Measurements from ENCODE around the gene RNF223. TPM values are rescaled to one million over a fixed set of nuclear protein-coding genes. Genes with fewer than 3 reads are reported as not detected.
"Not testable (repeated sequence)": the region's sequence is repeated elsewhere in the genome, so short reads cannot be mapped to it uniquely, and the experiment has no call there.

The RNF223 gene
- total RNA-seq, 1 experiment from 2014 or later: 16.2 TPM

DNA sequence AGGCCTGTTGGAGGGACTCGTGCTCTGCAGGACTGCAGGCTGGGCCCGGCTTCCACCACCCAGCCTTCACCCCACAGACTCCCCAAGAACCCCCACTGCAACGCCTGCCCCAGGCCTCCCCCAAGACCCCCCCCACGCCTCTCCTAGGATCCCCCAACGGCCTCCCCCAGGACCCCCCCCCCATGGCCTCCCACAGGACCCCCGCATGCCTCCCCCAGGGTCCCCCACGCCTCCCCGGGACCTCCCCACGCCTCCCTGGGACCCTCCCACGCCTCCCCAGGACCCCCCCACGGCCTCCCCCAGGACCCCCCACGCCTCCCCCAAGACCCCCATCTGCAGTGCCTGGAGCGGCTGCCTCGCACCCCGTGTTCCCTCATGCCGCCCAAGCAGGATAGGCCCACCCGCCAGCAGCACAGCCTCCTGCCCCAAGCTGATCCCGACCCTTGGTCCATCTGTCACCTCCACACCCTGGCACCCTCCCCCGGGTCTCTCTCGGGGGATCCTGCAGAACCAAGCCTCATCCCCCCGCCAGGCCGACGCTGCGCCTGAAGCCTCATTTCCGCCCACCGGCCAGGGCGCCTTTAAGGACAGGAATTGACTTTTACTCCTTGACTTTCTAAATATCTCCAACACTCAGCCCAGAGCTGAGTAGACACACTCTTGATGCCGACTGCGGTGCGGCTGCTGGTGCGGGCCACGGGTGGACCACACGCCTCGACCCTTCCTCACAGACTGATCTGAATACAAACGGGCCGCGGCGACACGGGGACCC, 14.1 kb upstream of the RNF223 start:
- DNase-seq (ENCODE audit: low spot score): no peak

DNA sequence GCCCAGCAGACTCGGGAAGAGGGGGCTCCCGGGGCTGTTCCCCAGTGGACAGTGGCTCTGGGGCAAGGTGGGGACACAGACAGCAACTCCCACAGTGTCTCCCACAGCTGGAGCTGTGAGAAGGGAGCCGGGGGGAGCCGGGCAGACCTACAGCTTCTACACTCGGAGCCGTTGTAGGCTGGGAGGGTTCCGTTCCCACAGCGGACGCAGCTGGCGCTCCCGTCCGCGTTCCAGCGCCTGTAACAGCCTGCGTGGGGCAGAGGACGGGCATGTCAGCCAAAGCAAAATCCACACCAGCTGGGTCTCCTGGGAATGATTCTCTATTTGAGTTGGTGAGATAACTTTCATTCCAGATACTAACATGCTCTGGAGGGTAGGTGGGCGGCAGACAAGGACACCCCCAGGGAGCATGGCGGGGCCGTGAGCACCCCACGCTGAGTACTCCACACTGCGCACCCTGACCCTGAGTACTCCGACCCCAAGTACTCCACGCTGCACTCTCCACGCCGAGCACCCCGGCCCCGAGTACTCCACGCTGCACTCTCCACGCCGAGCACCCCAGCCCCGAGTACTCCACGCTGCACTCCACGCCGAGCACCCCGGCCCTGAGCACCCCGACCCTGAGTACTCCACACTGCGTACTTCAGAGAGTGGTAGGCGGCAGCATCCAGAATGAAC, 13.4 kb upstream of the RNF223 start:
- no peak for DNase-seq (ENCODE audit: low spot score)

DNA sequence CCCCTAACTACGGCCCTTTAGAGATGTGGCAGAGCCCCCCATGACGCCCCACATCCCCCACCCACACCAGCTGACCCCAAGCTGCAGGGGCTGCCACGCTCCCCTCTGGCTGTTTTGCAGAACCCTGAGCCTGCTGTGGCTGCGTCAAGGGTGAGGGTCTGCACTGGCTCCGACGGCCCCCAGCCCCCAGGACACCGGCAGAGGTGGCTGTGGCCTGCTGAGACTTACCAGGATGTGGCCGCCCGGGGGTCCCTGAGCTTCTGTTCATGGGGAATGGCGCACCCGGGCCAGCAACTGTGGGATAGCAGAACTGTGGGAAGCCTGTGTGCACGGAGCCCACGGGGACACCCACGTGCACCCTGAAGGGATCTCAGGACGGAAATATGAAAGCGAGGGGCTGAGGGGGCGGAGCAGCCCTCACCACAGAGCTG, 12.8 kb upstream of the RNF223 start:
- DNase-seq (ENCODE audit: low spot score): no peak

DNA sequence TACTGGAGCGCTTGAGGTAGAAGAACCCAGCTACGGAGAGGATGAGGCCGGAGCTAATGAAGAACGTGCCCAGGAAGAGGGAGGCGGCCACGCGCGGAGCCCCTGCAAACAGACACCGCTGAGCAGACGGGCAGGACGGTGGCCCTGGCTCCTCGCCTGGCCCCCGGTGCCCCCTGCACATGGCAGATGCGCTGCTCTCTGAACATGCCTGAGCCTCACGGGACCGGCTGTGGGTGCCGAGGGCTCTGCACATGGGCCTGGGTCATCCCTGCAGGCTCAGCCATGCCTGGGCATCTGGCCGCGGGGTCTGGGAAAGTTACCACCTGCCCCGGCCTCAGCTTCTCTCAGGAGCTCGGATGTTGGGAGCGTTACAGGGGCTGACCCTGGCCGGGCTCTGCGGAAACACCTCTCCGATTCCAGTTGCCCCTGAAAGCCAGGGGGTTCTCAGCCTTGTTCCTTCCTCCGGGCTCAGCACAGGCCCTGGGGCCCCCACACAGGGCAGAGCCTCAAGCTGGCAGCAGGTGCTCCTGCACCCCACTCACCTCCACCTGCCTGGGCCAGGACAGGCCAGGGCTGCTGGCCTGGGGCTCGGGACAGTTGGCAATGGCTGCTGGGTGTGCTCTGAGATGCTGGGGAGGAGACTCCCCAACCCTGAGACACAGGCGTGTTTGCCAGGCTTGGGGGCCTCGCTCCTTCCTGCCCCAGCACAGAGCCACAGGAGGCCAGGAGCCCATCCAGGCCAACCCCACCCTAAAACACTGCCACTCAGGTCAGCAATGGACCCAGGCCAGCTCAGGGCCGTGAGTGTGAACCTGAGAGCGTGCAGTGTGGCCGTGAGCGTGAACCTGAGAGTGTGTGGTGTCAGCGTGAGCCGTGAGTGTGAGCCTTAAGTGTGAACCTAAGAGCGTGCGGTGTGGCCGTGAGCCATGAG, 12.1 kb upstream of the RNF223 start:
- DNase-seq (ENCODE audit: low spot score): no peak

DNA sequence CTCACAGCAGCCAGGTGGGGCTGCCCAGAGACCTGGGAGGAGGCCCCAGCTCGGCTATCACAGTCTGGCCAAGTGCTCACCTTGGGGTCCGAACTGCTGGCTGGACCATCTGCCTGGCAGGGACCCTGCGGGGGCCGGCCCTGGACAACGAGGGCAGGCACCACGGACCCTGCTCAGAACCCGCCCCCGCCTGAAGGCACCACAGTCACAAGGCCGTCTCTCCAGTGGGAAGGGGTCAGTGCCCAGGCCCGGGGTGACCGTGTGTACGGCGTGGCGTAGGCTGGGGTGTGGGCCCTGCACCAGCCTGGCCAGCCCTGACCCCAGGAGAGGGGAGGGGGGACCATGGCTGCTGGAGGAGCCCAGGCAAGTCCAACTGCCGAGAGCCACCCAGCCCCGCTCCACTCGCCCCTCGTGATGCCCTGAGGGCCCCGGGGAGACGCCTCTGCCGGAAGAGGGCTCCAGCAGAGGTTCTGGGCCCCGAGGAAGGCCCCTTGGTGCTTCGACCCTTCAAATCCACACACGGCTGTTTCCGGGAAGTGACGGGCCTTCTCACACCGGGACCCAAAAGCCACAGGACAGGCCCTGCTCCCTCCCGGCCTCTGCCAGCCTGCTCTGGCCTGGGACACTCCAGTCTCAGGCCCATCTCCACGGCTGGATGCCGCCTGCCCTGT, 11.2 kb upstream of the RNF223 start:
- no peak for DNase-seq (ENCODE audit: low spot score)

DNA sequence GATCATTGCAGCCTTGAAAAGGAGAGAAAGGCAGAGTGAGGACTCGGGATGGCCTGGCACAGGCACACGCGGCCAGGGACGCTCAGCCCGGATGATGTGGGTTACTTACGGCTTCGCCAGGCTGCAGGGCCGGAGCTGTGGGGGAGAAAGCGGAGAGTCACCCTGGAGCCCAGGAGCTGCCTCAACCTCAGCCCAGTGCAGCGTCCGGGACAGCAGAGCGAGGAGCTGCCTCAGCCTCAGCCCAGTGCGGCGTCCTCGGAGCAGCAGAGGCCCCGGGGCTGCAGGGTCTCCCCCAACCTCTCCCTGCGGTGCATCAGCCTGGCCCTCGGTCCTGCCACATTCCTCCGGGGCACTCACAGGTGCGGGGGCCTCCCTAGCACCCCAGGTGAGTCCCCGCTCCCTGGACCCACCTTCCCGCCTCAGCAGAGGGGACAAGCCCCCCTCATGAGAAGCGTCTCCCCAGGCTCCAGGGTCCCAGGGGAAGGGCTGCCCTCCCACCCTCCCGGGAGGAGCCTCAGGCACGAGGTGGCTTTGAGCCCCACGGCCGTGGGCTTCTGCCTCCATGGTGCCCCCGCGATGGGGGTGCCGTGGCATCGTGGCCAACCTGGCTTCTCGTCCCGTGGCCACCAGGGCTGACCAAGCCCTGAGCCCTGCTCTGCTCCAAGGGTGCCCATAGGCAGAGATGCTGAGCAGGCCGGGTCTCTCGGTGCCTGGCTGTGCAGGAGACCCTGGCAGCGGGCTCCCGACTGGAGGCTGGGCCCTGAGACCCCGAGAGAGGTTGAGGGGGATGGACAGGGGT, 10.5 kb upstream of the RNF223 start:
- no peak for DNase-seq (ENCODE audit: low spot score)

DNA sequence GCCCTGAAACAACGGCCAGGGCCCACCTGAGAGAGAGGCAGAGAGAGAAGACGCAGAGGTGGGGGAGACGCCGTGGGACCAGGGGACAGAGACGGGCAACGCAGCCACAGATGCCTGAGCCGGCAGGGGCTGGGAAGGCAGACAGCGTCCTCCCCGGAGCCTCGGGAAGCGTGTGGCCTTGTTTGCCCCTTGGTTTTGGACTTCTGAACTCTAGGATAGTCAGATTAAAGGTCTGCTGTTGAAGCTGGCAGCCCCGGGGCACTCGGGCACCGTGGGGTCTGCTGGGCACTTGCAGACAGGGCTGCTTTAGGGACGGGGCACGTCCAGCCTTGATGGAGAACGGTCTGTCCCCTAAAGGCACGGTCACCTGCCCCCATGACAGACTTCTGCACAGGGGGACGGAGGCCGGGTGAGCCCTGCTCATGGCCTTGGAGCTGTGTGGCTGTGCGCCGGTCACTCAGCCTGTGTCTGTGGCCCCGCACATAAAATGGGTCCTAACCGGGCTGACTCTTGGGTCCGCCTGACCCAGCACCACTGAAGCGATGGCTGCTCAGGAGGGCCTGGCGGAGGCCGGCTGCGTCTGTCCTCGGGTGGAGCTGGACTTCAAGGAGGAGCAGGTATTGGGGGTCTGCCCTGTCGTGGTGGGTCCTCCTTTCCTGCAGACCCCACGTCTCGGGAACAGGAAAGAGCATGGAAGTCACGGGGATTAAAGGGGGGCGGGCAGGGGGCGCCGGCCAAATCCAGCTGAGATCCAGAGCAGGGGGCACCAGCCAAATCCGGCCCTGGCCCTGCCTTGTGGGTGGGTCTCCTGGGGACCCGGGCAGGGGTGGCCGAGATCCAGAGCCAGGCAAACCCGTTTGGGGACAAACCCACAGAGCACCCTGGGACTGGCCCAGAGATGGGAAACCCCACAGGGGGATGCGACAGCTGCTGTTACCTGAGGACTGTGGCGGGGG, 9.6 kb upstream of the RNF223 start:
- DNase-seq (ENCODE audit: low spot score): no peak

DNA sequence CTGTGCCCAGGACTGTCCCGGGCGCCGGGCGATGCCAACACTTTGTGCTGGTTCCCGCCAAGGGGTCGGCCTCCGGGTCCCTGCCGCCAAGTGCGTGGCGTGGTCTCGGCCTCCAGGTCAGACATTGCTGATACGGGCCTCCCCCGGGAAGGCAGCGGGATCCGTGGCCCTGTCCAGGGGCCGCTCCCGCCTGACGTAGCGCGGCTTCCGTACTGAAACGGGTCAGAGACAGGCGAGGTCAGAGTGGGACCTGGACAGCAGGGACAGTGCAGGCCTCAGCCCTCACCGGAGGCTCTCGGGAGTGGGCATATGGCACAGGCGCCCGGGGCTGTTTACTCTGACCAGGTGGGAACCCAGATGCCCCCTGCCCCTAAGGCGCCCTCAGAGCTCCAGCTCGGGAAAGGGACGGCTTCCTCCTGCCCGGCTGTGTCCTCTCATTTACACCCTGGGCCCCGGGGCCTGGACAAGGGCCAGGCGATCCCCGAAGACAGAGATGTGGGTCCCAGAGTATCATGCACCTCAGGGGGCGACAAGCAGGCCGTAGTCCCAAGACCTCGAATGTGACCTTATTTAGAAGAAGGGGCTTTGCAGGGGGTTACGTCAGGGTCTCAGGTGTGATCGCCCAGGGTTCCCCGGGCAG, 8.8 kb upstream of the RNF223 start:
- no peak for DNase-seq (ENCODE audit: low spot score)

DNA sequence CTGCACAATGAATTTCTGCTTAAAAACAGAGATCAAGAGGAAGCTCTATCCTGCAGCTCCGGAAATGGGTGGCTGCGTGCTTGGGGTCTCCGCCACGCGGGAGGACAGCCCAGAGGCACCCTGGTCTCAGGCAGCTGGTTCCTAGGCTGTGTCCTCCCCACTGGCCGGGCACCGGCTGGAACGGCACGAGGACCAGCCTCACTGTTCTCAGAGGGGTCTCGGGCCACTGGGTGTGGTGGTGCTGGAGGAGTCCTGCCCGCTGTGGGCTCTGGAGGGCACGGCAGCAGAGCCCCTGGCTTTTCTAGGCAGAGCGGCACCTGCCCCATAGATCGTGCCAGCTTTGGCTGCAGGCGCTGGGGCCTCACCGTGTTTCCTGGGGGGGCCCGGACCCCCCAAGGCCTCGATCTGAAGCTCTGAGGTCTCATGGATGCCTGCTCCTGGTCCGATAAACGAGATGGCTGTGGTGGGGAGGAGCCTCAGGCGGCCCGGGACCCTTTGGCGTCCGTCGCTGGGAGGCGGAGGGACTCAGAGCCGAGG, 8.2 kb upstream of the RNF223 start:
- no peak for DNase-seq (ENCODE audit: low spot score)

DNA sequence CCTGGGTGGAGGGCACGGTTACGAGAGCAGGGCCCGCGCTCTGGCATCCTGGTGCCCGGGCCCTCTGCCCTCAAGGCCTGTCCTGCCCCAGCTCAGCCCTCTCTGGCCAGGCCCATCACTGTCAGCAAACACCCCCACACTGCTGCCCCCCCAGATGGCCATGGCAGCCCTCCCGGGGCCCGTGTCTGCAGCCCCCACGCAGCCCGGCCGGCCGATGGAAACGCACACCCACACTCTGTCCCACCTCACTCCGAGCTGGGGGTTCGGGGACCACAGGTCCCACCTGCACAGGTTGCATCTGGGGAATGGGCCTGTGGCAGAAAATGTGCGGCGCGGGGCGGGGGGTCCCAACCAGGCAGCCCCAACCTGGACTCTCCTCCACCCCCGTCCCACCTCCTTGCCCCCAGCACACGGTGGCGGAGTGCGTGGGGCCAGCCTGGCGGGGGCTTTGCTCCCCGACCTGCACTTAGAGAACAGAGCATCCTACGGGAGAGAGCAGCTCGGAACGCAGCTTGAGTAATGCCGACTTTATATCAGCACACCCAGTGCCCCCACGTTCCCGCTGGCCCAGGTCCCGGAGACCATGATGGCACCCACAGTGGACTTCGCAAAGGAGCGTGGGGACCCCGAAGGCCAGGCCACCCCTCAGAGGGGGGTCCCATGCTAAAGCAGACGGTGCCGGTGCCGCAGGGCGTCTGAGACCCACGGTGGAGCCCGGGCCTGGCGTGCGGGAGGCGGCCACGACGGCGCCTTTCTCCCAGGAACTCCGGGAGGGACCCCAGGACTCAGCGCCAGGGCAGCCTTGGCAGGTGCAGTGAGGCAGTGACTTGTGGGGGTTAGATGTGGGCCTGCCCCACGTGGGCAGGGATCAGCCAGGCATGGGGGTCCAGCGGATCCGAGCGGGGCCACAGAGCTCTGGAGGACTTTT, 7.5 kb upstream of the RNF223 start:
- no peak for DNase-seq (ENCODE audit: low spot score)

DNA sequence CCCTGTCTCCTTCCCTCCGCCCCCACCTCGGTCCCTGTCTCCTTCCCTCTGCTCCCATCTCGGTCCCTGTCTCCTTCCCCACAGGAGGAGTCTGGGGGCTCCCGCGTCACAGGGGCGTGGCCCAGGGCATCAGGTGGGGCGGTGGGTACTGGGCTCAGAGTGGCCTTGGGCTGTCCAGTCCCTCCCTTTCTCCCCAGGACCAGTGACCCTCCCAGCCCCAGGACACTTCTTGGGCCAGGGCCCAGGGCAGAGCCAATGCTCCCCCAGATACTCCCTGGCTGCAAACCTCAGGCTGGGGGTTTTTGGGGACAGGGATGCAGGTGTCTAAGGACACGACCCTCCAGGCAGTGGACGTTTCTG, 6.8 kb upstream of the RNF223 start:
- DNase-seq (ENCODE audit: low spot score): no peak

DNA sequence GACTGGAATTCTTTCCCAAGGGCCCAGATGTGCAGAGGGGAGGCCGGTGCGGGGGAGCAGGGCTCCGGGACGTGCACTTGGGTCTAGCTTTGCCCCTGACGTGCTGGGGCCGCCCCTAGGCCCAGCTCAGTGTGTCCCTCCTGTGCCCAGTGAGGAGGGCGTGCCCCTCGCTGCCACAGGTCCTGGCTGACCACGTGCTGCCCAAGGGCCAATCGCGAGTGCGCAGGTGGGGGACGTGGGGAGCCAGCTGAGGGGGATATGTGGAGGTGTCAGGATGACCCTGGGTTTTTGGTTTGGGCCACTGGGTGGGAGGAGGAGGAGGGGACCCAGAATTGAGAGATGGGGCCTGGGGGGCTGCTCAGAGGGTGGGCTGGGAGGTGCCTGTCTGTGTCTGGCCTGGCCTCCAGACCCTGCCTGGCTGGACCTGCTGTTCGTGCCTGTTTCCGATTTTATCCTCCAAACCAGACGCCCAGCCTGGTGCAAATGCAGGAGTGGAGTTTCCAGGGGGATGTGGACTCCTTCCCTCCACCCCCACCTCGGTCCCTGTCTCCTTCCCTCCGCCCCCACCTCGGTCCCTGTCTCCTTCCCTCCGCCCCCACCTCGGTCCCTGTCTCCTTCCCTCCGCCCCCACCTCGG, 6.1 kb upstream of the RNF223 start:
- DNase-seq (ENCODE audit: low spot score): no peak

DNA sequence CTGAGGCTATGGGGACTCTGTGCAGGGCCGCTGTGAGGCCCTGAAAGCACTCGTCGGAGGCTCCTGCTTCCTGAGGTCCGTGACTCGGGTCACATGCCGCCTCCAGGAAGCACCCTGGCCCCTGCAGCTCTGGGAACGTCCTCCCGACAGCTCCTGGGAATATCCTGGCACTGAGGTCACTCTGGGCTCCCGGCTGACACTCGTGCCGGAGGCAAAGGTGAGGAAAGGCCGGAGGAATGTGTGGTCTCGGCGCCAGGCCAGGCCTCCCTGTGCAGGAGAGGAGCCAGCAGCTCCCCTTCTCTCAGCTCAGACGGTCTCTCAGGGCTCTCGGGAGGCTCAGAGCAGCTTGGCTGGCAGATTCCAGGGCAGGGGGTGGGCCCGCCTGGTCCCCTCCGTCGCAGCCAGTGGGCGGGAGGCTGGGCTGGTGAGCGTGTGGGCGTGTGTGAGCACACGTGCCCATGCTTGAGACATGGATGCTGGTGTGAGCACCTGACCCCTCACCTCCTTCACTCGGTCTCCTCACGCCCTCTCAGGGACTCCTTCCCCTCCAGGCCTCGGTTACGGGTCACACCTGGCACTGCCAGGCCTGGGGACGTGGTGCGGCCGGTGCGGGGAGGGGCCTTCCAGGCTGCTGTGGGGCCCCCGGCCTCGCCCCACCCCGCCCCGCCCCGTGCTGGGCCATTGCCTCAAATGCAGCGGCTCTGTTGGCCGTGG, 5.5 kb upstream of the RNF223 start:
- peak; percentile 86 for DNase-seq (ENCODE audit: low spot score)

DNA sequence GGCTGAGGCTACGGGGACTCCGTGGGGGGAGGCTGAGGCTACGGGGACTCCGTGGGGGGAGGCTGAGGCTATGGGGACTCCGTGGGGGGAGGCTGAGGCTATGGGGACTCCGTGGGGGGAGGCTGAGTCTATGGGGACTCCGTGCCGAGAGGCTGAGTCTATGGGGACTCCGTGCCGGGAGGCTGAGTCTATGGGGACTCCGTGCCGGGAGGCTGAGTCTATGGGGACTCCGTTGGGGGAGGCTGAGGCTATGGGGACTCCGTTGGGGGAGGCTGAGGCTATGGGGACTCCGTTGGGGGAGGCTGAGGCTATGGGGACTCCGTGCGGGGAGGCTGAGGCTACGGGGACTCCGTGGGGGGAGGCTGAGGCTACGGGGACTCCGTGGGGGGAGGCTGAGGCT, 3.3 kb upstream of the RNF223 start:
- not testable (repeated sequence) for DNase-seq (ENCODE audit: low spot score)

DNA sequence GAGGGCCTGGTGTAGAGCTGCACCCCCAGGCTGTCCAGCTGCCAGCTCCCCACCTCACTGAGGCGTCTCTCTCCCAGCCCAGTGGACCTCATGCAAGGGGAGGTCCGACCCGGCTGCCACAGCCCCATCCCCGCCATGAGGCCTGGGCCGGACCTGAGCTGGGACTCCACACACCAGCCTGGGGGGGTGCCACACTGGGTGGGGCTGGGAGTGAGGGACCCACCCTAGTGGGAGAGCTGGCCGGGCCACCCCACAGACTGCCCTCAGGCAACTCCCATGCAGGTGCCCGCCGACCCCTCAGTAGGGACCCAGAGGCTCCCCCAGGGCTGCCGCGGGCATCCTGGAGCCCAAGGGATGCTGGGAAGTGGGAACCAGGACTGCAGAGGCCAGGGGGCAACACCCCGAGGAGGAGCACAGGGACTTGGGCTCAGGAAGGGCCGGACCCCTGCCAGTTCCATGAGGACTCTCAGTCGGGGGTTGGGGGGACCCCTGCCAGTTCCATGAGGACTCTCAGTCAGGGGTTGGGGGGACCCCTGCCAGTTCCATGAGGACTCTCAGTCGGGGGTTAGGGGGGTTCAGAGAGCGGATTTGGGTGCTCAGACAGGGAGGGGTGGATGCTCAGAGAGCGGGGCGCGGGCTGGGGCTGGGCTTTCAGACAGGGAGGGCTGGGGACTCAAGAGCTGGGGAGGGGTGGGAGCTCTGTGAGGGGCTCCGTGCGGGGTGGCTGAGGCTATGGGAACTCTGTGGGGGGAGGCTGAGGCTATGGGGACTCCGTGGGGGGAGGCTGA, 1.2 kb upstream of the RNF223 start:
- no peak for DNase-seq (ENCODE audit: low spot score)

DNA sequence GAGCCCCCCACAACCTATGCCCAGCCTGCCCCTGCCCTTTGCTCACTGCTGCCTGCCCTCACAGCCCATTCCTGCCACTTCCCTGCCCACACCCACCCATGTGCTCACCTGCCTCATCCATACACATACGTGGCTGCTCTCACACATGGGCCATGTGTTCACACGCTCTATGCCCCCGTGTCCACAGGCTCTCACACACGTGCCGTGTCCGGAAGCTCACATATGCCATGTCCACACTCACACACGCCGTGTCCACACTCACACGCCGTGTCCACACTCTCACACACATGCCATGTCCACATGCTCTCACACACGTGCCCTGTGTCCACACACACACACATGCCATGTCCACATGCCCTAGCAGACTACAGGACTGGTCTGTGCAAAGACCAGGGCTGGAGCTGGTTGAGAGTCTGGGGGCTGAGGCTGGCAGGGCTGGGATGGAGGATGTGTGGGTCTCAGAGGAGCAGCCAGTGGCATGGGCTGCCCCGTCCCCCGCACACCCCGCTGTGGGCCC, 583 bp upstream of the RNF223 start:
- DNase-seq (ENCODE audit: low spot score): no peak
